PC-9 (cell line): Measurements from ENCODE around the gene RBM8A.

ENCODE experiments used
- CTCF ChIP-seq: fragments of 200-600 bp; sonication (generic); conservative IDR thresholded peaks from 2 replicates; pipeline ENCODE4 v1.6.1; 2017; ENCODE audit warnings: mixed run types, antibody characterized with exemption, mild to moderate bottlenecking, moderate library complexity
- EZH2 ChIP-seq: fragments of 200-600 bp; sonication (generic); IDR thresholded peaks from 2 replicates; pipeline ENCODE4 v1.8.0; 2017; ENCODE audit warnings: antibody characterized with exemption, low read depth

GRCh38 chr1:145891143-145891542 lies 36.1 kb downstream of the RBM8A start:
- no peak for TF ChIP-seq CTCF
- TF ChIP-seq EZH2 = no peak
